Natural killer cell (primary cell): ENCODE results near the gene PROC. TPM values are rescaled to one million over a fixed set of nuclear protein-coding genes. Genes with fewer than 3 reads are reported as not detected.
"Not testable (repeated sequence)": the region's sequence is repeated elsewhere in the genome, so short reads cannot be mapped to it uniquely, and the experiment has no call there.

Source experiments
- ATAC-seq, 3 donors: fragments of 150-1000 bp in 2 of 3; fragments of 200-7000 bp in 1 of 3; cut with Tn5 transposase; 1 replicate in 1 of 3; 2 replicates in 2 of 3; pipeline ENCODE4 v1.10.0; 2021; ENCODE audit warnings: mild to moderate bottlenecking in 2 of 3, moderate library complexity in 2 of 3
- DNase-seq, 2 donors: peaks; one replicate each; pipeline versions ENCODE4 v3.0.0 to v3.0.0-alpha.2; 2013 to 2021; ENCODE audit warnings: mixed read lengths in 1 of 2
- H3K27ac ChIP-seq: one replicate; pipeline ENCODE4 v1.5.1; 2013; ENCODE audit warnings: mild to moderate bottlenecking, low read length
- H3K27me3 ChIP-seq: one replicate; pipeline ENCODE4 v1.6.1; 2013; ENCODE audit warnings: low read length; ENCODE audit not compliant: control insufficient read depth, insufficient read depth
- H3K36me3 ChIP-seq: one replicate; pipeline ENCODE4 v1.6.1; 2013; ENCODE audit warnings: low read length; ENCODE audit not compliant: control insufficient read depth, insufficient read depth
- H3K4me1 ChIP-seq: one replicate; pipeline ENCODE4 v1.6.1; 2013; ENCODE audit warnings: low read length; ENCODE audit not compliant: control insufficient read depth, insufficient read depth
- H3K4me3 ChIP-seq: one replicate; pipeline ENCODE4 v1.5.1; 2013; ENCODE audit warnings: low read length
- H3K9me3 ChIP-seq: one replicate; pipeline ENCODE4 v1.6.1; 2013; ENCODE audit warnings: low read length; ENCODE audit not compliant: control insufficient read depth, insufficient read depth
- H3K27ac Mint-ChIP-seq, 2 donors: one replicate each; pipeline ENCODE4 v1.8.0; 2022; ENCODE audit warnings: mild to moderate bottlenecking in 2 of 2, mixed read lengths in 2 of 2, moderate library complexity in 1 of 2
- H3K27me3 Mint-ChIP-seq, 2 donors: one replicate each; pipeline ENCODE4 v1.8.0; 2022; ENCODE audit warnings: low read depth in 2 of 2, mixed read lengths in 2 of 2
- H3K36me3 Mint-ChIP-seq: one replicate; pipeline ENCODE4 v1.8.0; 2022; ENCODE audit warnings: mixed read lengths
- H3K4me1 Mint-ChIP-seq, 2 donors: one replicate each; pipeline ENCODE4 v1.8.0; 2022; ENCODE audit warnings: mixed read lengths in 2 of 2
- H3K4me3 Mint-ChIP-seq: one replicate; pipeline ENCODE4 v1.8.0; 2022; ENCODE audit warnings: mild to moderate bottlenecking, moderate library complexity, mixed read lengths
- H3K9me3 Mint-ChIP-seq, 2 donors: one replicate each; pipeline ENCODE4 v1.8.0; 2022; ENCODE audit warnings: mixed read lengths in 2 of 2
- WGBS: methylation state at CpG from one replicate; pipeline ENCODE4 v1.1.7; 2013; ENCODE audit warnings: missing lambda C conversion rate; ENCODE audit not compliant: insufficient coverage; 5-methylcytosine and 5-hydroxymethylcytosine counted together
- intact Hi-C: fragments of 100-400 bp; cut with micrococcal nuclease; formaldehyde crosslinking; loops from one replicate; pipeline ENCODE4 v1.14.2; 2022
- total RNA-seq, 4 donors: library from RNA; stranded (reverse); fragments of 120-200 nt in 1 of 4; gene quantifications; one replicate each; pipeline versions ENCODE4 v1.2.3 to v1.2.4, GENCODE V29; 2013 to 2022
- TF ChIP-seq, protein P1 (sequence below): fragments of 200-600 bp; IDR thresholded peaks from one replicate; pipeline ENCODE4 v1.8.0; 2022; ENCODE audit warnings: antibody characterized with exemption

Gene PROC
- total RNA-seq, 3 donors from 2014 or later (not counting 1 experiment from before 2014, with no cell fraction given), result not detected

- Mint-ChIP-seq H3K9me3 (peaks cover 4% of the 10 kb centered on the region in 2 donors), H3K27me3 (peaks cover 0 to 5% of the 10 kb centered on the region in 2 donors), H3K4me1 (no peaks in the 10 kb centered on the region), H3K36me3 (peaks cover 6% of the 10 kb centered on the region), H3K4me3 (no peak overlapping the region), H3K27ac (no peak overlapping the region)
- TF ChIP-seq, protein P1, sequence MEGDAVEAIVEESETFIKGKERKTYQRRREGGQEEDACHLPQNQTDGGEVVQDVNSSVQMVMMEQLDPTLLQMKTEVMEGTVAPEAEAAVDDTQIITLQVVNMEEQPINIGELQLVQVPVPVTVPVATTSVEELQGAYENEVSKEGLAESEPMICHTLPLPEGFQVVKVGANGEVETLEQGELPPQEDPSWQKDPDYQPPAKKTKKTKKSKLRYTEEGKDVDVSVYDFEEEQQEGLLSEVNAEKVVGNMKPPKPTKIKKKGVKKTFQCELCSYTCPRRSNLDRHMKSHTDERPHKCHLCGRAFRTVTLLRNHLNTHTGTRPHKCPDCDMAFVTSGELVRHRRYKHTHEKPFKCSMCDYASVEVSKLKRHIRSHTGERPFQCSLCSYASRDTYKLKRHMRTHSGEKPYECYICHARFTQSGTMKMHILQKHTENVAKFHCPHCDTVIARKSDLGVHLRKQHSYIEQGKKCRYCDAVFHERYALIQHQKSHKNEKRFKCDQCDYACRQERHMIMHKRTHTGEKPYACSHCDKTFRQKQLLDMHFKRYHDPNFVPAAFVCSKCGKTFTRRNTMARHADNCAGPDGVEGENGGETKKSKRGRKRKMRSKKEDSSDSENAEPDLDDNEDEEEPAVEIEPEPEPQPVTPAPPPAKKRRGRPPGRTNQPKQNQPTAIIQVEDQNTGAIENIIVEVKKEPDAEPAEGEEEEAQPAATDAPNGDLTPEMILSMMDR, result no peak
- Histone ChIP-seq H3K4me3 (no peak overlapping the region), H3K36me3 (no peaks in the 10 kb centered on the region), H3K9me3 (no peaks in the 10 kb centered on the region), H3K27ac (no peak overlapping the region), H3K27me3 (no peaks in the 10 kb centered on the region), H3K4me1 (no peaks in the 10 kb centered on the region)
- 99% methylated on average over 4 of the region's 4 CpGs for WGBS
- intact Hi-C loops, result no loop called here
- no peak for DNase-seq
- ATAC-seq, result no peak
These were observed 31.2 kb downstream of the PROC start for GRCh38 chr2:127449414-127449813.

DNA sequence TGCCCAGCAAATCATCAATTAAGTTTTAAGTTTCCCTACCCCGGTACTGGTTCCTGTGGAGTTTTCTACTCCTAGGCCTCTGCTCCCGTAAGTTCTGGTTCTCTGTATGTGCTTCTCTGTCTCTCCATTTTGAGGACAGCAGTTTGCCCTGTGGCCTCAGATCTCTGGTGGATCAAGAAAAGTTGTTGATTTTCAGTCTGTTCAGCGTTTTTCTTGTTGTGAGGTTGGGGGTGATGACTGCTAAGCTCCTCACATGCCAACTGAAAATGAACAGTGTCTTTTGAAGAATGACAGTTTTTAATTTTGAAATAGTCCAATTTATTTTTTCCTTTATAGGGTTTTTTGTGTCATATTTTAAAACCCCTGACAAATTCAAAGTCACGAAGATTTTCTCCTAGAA is 31.7 kb downstream of the PROC start:
- H3K4me1 ChIP-seq, result no peaks in the 10 kb centered on the region
- H3K36me3 Mint-ChIP-seq, result peaks cover 4% of the 10 kb centered on the region
- no peak for DNase-seq
- no peak overlapping the region for H3K4me3 ChIP-seq
- no peak for ATAC-seq
- intact Hi-C loops, result no loop called here
- H3K27me3 ChIP-seq, result no peaks in the 10 kb centered on the region
- peaks cover 0 to 4% of the 10 kb centered on the region in 2 donors for H3K27me3 Mint-ChIP-seq
- H3K36me3 ChIP-seq, result no peaks in the 10 kb centered on the region
- no peak overlapping the region for H3K4me3 Mint-ChIP-seq
- peaks cover 4% of the 10 kb centered on the region in 2 donors for H3K9me3 Mint-ChIP-seq
- H3K27ac ChIP-seq, result no peak overlapping the region
- 95% methylated on average over 3 of the region's 4 CpGs for WGBS
- no peaks in the 10 kb centered on the region for H3K9me3 ChIP-seq
- H3K4me1 Mint-ChIP-seq, result no peaks in the 10 kb centered on the region
- TF ChIP-seq, protein P1, result no peak
- H3K27ac Mint-ChIP-seq, result no peak overlapping the region

DNA sequence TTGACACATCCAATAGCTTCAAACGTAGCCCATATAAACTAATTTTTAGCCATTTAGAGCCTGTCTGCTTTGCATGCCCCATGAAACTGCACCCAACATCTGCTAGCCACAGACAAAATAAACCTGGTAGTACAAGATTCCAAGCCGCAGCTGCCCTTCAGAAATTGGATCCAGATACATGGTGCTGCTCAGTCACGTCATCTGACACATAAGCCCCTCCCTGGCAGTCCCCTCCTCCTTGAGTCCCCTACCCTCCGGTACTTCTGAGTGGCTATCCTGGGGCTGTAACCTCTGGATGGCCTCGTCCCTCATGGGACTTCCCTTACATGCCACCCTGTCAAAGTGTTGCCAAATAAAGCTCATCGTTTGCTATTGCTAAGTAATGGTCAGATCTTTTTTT is 33.8 kb downstream of the PROC start:
- Histone ChIP-seq H3K4me3 (no peak overlapping the region), H3K36me3 (no peaks in the 10 kb centered on the region), H3K9me3 (no peaks in the 10 kb centered on the region), H3K4me1 (no peaks in the 10 kb centered on the region), H3K27me3 (no peaks in the 10 kb centered on the region), H3K27ac (no peak overlapping the region)
- H3K9me3 Mint-ChIP-seq, result no peaks in the 10 kb centered on the region
- intact Hi-C loops, result no loop called here
- H3K4me3 Mint-ChIP-seq, result no peak overlapping the region
- 95% methylated on average over 6 of the region's 6 CpGs for WGBS
- no peak for ATAC-seq
- H3K27me3 Mint-ChIP-seq, result no peaks in the 10 kb centered on the region
- TF ChIP-seq, protein P1, result no peak
- H3K4me1 Mint-ChIP-seq, result no peaks in the 10 kb centered on the region
- no peak overlapping the region for H3K27ac Mint-ChIP-seq
- no peak for DNase-seq
- no peaks in the 10 kb centered on the region for H3K36me3 Mint-ChIP-seq

DNA sequence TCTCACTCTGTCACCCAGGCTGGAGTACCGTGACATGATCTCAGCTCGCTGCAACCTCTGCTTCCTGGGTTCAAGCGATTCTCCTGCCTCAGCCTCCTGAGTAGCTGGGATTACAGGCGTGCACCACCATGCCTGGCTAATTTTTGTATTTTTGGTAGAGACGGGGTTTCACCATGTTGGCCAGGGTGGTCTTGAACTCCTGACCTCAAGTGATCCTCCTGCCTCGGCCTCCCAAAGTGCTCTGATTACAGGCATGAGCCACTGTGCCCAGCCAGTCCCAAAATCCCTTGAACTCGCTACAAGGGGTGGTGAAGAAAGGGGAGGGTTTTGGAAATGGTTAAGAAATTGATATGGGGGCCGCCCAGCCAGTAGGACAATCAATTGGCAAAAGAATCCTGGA is 34.2 kb downstream of the PROC start:
- DNase-seq, H3K27ac Mint-ChIP-seq, H3K4me3 Mint-ChIP-seq, H3K27ac ChIP-seq, H3K4me3 ChIP-seq, H3K9me3 ChIP-seq, H3K27me3 Mint-ChIP-seq, ATAC-seq, H3K36me3 Mint-ChIP-seq, H3K4me1 Mint-ChIP-seq, H3K36me3 ChIP-seq, intact Hi-C loops, H3K27me3 ChIP-seq, H3K4me1 ChIP-seq, H3K9me3 Mint-ChIP-seq: not testable (repeated sequence)
- 95% methylated on average over 8 of the region's 8 CpGs for WGBS
